NCI-H345 (cell line): ENCODE results near the gene KDM4B.

ENCODE experiments used
- DNase-seq: peaks from one replicate; lab custom pipeline; 2025; lab: John Stamatoyannopoulos, UW

Gene KDM4B

GRCh38 chr19:5013761-5014160 is 44.8 kb downstream of the KDM4B start:
- no peak for DNase-seq

GRCh38 chr19:5014941-5015340 is 46.0 kb downstream of the KDM4B start:
- no peak for DNase-seq

- no peak for DNase-seq
Observed at GRCh38 chr19:5016268-5016667, 47.4 kb downstream of the KDM4B start.

GRCh38 chr19:5016781-5017180 is 47.9 kb downstream of the KDM4B start:
- DNase-seq: no peak

GRCh38 chr19:5017235-5017634 is 48.3 kb downstream of the KDM4B start:
- DNase-seq: no peak

GRCh38 chr19:5018224-5019015 is 49.5 kb downstream of the KDM4B start:
- no peak for DNase-seq

GRCh38 chr19:5020368-5020767 is 51.5 kb downstream of the KDM4B start:
- DNase-seq: no peak

GRCh38 chr19:5021046-5021445 is 52.1 kb downstream of the KDM4B start:
- DNase-seq: no peak

- DNase-seq: no peak
Observed at GRCh38 chr19:5022066-5022860, 53.4 kb downstream of the KDM4B start.

- no peak for DNase-seq
Observed at GRCh38 chr19:5023128-5023571, 54.2 kb downstream of the KDM4B start.

GRCh38 chr19:5024282-5024681 is 55.4 kb downstream of the KDM4B start:
- no peak for DNase-seq

GRCh38 chr19:5025027-5025426 is 56.1 kb downstream of the KDM4B start:
- DNase-seq: no peak

GRCh38 chr19:5026706-5027273 is 57.9 kb downstream of the KDM4B start:
- no peak for DNase-seq

GRCh38 chr19:5028229-5028886 is 59.4 kb downstream of the KDM4B start:
- no peak for DNase-seq

GRCh38 chr19:5029596-5029995 is 60.7 kb downstream of the KDM4B start:
- peak; percentile 45 for DNase-seq

GRCh38 chr19:5030136-5030820 is 61.4 kb downstream of the KDM4B start:
- no peak for DNase-seq

GRCh38 chr19:5030822-5031221 is 61.9 kb downstream of the KDM4B start:
- no peak for DNase-seq

- peak; percentile 70 for DNase-seq
Observed at GRCh38 chr19:5031231-5032100, 62.6 kb downstream of the KDM4B start.

GRCh38 chr19:5032101-5032967 is 63.4 kb downstream of the KDM4B start:
- no peak for DNase-seq
